ENCODE data around the gene TSEN34. TPM values are rescaled to one million over a fixed set of nuclear protein-coding genes. Genes with fewer than 3 reads are reported as not detected.

The TSEN34 gene
- total RNA-seq, 1 donor from 2014 or later = 47.9 TPM

DNA sequence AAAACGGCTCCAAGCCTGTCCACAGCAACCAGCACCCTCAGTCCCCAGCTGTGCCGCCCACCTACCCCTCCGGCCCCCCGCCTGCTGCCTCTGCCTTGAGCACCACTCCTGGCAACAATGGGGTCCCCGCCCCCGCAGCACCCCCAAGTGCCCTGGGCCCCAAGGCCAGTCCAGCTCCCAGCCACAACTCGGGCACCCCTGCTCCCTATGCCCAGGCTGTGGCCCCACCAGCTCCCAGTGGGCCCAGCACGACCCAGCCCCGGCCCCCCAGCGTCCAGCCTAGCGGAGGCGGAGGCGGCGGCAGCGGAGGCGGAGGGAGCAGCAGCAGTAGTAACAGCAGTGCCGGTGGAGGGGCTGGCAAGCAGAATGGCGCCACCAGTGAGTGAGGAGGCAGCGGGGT lies 43.0 kb upstream of the TSEN34 start:
- no peaks in the 10 kb centered on the region for H3K27me3 ChIP-seq (ENCODE audit: control insufficient read depth, insufficient read depth, low read length)
- no peak for FAIRE-seq
- TF ChIP-seq, protein P1, sequence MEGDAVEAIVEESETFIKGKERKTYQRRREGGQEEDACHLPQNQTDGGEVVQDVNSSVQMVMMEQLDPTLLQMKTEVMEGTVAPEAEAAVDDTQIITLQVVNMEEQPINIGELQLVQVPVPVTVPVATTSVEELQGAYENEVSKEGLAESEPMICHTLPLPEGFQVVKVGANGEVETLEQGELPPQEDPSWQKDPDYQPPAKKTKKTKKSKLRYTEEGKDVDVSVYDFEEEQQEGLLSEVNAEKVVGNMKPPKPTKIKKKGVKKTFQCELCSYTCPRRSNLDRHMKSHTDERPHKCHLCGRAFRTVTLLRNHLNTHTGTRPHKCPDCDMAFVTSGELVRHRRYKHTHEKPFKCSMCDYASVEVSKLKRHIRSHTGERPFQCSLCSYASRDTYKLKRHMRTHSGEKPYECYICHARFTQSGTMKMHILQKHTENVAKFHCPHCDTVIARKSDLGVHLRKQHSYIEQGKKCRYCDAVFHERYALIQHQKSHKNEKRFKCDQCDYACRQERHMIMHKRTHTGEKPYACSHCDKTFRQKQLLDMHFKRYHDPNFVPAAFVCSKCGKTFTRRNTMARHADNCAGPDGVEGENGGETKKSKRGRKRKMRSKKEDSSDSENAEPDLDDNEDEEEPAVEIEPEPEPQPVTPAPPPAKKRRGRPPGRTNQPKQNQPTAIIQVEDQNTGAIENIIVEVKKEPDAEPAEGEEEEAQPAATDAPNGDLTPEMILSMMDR (IDR thresholded peaks at IDR 0.05; ENCODE audit: insufficient read depth, low read length, severe bottlenecking) = no peak
- no peak overlapping the region for H3K4me3 ChIP-seq (ENCODE audit: low read depth, low read length)
- H3K36me3 ChIP-seq (ENCODE audit: control insufficient read depth, insufficient read depth, low read length) = peaks cover 68% of the 10 kb centered on the region
- no peak for DNase-seq (ENCODE audit: low read depth)

DNA sequence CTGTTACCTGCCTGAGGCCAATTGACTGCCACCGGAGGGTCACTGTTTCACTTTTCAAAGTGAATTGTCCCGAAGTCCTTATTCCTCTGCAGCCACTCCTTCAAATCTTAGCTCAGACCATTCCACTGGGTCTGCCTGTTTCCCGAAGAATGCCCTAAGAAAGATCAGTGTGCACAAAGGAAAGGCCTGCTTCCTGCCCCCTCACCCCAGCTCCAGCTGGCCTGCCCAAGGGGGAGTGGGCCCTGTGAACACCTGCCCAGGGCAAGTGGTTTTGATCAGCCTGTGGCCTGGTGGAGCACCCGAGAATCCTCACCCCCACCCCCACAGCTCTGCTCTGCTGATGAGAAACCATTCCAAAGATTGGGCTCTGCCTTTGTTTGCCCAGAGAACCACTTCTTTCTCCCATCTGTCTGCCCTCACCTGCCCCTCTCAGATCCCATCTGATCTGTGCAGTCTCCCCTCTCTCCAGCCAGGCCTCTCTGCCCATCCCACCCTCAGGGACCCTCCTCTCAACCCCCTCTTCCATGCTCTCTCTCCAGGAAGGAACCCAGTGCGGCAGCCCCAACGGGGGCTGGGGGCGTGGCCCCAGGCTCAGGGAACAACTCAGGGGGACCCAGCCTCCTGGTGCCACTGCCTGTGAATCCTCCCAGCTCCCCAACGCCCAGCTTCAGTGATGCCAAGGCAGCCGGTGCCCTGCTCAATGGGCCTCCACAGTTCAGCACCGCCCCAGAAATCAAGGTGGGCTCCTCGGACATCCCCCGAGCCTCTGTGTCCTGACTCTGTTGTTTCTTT lies 41.9 kb upstream of the TSEN34 start:
- TF ChIP-seq, protein P1 (IDR thresholded peaks at IDR 0.05; ENCODE audit: insufficient read depth, low read length, severe bottlenecking) = no peak
- Histone ChIP-seq H3K4me3 (ENCODE audit: low read depth, low read length) (no peak overlapping the region), H3K27me3 (ENCODE audit: control insufficient read depth, insufficient read depth, low read length) (no peaks in the 10 kb centered on the region), H3K36me3 (ENCODE audit: control insufficient read depth, insufficient read depth, low read length) (peaks cover 63% of the 10 kb centered on the region)
- FAIRE-seq = no peak
- no peak for DNase-seq (ENCODE audit: low read depth)

DNA sequence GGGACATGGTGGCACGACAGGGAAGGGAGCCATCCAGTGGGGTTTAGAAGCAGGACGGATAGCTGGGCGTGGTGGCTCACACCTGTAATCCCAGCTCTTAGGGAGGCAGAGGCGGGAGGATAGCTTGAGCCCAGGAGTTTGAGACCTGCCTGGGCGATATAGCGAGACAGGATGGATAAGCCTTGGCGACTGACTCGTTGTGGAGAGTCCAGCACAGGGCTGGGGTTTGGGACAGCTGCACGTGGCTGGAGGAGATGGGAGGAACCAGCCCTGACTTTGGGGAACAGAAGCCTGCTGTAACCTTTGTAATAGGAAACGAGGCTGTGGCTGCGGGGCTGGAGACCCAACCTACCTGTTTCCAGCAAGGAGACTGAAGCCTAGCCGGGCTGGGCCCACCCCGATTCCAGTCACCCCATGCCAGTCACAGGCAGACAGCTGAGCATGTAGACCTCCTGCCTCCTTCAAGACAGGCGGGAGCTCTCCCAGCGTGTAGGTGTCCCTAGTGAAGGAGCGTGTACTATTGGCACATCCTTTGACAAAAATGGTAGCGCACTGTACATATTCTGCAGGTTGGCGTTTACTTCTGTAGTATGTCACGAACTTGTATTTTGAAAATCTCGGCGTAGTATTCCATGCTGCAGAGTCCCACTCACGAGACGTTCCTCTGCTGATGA lies 39.6 kb upstream of the TSEN34 start:
- DNase-seq (ENCODE audit: low read depth) (no peak), FAIRE-seq (no peak)
- no peak overlapping the region for H3K4me3 ChIP-seq (ENCODE audit: low read depth, low read length)
- H3K27me3 ChIP-seq (ENCODE audit: control insufficient read depth, insufficient read depth, low read length) = no peaks in the 10 kb centered on the region
- TF ChIP-seq, protein P1 (IDR thresholded peaks at IDR 0.05; ENCODE audit: insufficient read depth, low read length, severe bottlenecking) = no peak
- peaks cover 62% of the 10 kb centered on the region for H3K36me3 ChIP-seq (ENCODE audit: control insufficient read depth, insufficient read depth, low read length)

DNA sequence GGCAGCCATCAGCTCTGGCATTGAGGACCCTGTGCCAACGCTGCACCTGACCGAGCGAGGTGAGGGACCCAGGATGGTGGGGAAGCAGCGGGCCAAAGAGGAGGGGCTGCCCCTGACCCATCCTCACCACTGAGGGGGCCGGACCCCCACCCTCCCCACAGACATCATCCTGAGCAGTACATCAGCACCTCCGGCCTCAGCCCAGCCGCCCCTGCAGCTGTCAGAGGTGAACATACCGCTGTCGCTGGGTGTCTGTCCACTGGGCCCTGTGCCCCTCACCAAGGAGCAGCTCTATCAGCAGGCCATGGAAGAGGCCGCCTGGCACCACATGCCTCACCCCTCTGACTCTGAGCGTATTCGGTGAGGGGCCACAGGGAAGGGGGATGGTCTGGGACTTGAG lies 38.8 kb upstream of the TSEN34 start:
- H3K36me3 ChIP-seq (ENCODE audit: control insufficient read depth, insufficient read depth, low read length) = peaks cover 61% of the 10 kb centered on the region
- DNase-seq (ENCODE audit: low read depth) (no peak), FAIRE-seq (no peak)
- TF ChIP-seq, protein P1 (IDR thresholded peaks at IDR 0.05; ENCODE audit: insufficient read depth, low read length, severe bottlenecking) = no peak
- H3K27me3 ChIP-seq (ENCODE audit: control insufficient read depth, insufficient read depth, low read length) = no peaks in the 10 kb centered on the region
- H3K4me3 ChIP-seq (ENCODE audit: low read depth, low read length) = no peak overlapping the region

DNA sequence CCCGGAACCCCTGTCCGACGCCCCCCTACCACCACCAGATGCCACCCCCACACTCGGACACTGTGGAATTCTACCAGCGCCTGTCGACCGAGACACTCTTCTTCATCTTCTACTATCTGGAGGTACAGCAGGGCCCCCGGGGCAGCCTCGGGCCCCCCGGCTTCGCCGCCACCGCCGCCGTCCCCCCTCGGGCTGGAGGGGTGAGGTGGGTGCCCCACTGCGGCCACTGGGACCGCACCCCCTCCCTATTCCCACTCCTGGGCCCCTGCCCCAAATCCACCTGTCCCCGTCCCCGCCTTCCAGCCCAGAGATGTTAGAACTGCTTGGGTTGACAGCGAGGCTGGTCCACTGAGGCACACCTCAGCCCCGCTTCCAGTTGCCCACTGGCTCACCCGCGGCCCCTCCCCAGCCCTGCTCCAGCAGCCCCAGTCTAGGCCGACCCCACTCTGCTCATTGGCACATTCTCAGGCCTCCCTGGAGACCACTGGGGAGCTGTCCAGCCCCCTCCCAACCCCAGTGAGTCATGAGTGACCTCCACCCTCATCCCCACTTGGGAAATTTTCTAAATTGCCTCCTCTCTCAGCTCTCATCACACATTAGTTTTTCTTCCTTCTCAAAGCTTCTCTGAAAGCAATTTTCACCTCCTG lies 38.1 kb upstream of the TSEN34 start:
- no peaks in the 10 kb centered on the region for H3K27me3 ChIP-seq (ENCODE audit: control insufficient read depth, insufficient read depth, low read length)
- TF ChIP-seq, protein P1 (IDR thresholded peaks at IDR 0.05; ENCODE audit: insufficient read depth, low read length, severe bottlenecking) = no peak
- no peak overlapping the region for H3K4me3 ChIP-seq (ENCODE audit: low read depth, low read length)
- H3K36me3 ChIP-seq (ENCODE audit: control insufficient read depth, insufficient read depth, low read length) = peaks cover 58% of the 10 kb centered on the region
- FAIRE-seq (no peak), DNase-seq (ENCODE audit: low read depth) (no peak)
